A673 (cell line): ENCODE measurements around the gene WDCP. TPM values are rescaled to one million over a fixed set of nuclear protein-coding genes. Genes with fewer than 3 reads are reported as not detected.
A peak's percentile ranks its signal among the peaks of the same experiment; 100 is the strongest.

ENCODE experiments used
- BruUV-seq: library from RNA; stranded (reverse); fragments of 400-500 nt; replicated peaks from 2 replicates; lab custom pipeline; 2021; lab: Mats Ljungman, UMichigan
- CTCF ChIA-PET: fragments of 300-600 bp; sonication (Branson Sonifier 250); formaldehyde crosslinking; loops from one replicate; lab custom pipeline; 2022; ENCODE audit warnings: antibody characterized with exemption; lab: Charles Lee
- POLR2A ChIA-PET: fragments of 300-600 bp; sonication (Branson Sonifier 250); formaldehyde crosslinking; loops from one replicate; lab custom pipeline; 2022; ENCODE audit warnings: antibody characterized with exemption; ENCODE audit not compliant: low non-redundant PET; lab: Charles Lee
- DNase-seq: peaks from one replicate; pipeline ENCODE4 v3.0.0-alpha.2; 2015; ENCODE audit warnings: low spot score
- H3K27ac ChIP-seq: fragments of 200-600 bp; sonication (generic); 2 replicates; pipeline ENCODE4 v1.5.1; 2016; ENCODE audit warnings: mixed run types, low read depth, mild to moderate bottlenecking, mixed read lengths, antibody characterized with exemption, low read length; ENCODE audit not compliant: poor library complexity, severe bottlenecking
- H3K27me3 ChIP-seq: fragments of 200-600 bp; sonication (generic); replicated peaks from 2 replicates; pipeline ENCODE4 v1.6.1; 2017; ENCODE audit warnings: mixed run types, low read depth, mild to moderate bottlenecking, mixed read lengths, antibody characterized with exemption, low read length; ENCODE audit not compliant: insufficient read depth, poor library complexity
- H3K36me3 ChIP-seq: fragments of 200-600 bp; sonication (generic); 2 replicates; pipeline ENCODE4 v1.6.1; 2016; ENCODE audit warnings: mixed run types, mild to moderate bottlenecking, mixed read lengths, antibody characterized with exemption, low read length; ENCODE audit not compliant: insufficient read depth, poor library complexity, severe bottlenecking
- H3K4me1 ChIP-seq: fragments of 200-600 bp; sonication (generic); 2 replicates; pipeline ENCODE4 v1.6.1; 2017; ENCODE audit warnings: mixed run types, mild to moderate bottlenecking, mixed read lengths, antibody characterized with exemption, low read length; ENCODE audit not compliant: insufficient read depth, poor library complexity, severe bottlenecking
- H3K4me3 ChIP-seq: fragments of 200-600 bp; sonication (generic); 2 replicates; pipeline ENCODE4 v1.5.1; 2016; ENCODE audit warnings: low read depth, mixed run types, mild to moderate bottlenecking, mixed read lengths, low read length; ENCODE audit not compliant: poor library complexity, severe bottlenecking
- H3K9me3 ChIP-seq: fragments of 200-600 bp; sonication (generic); 2 replicates; pipeline ENCODE4 v1.6.1; 2016; ENCODE audit warnings: mixed run types, low read depth, mild to moderate bottlenecking, mixed read lengths, antibody characterized with exemption, low read length; ENCODE audit not compliant: poor library complexity, severe bottlenecking
- EZH2 ChIP-seq: fragments of 200-600 bp; sonication (generic); IDR thresholded peaks from 2 replicates; pipeline ENCODE4 v1.6.1; 2017; ENCODE audit warnings: borderline replicate concordance, low read depth, mild to moderate bottlenecking, mixed read lengths, antibody characterized with exemption, low read length; ENCODE audit not compliant: poor library complexity, severe bottlenecking
- intact Hi-C: fragments of 100-400 bp; cut with micrococcal nuclease; formaldehyde crosslinking; loops from one replicate; pipeline ENCODE4 v1.10.0; 2022; ENCODE audit not compliant: unreplicated experiment
- total RNA-seq: library from RNA; stranded (reverse); gene quantifications from 2 replicates; pipeline ENCODE4 v1.2.3, GENCODE V29; 2021
- TF ChIP-seq, protein P1 (sequence below): fragments of 300-800, 200-600 bp; sonication (generic); conservative IDR thresholded peaks from 2 replicates; pipeline ENCODE4 v1.5.1; 2017; ENCODE audit warnings: low read depth, mild to moderate bottlenecking, antibody characterized with exemption, low read length, moderate library complexity, mixed read lengths

Gene WDCP
- total RNA-seq, 1 experiment from 2014 or later = 30.8 TPM

GRCh38 chr2:24040511-24040910 is 6.7 kb downstream of the WDCP start:
- intact Hi-C loops = no loop called here
- no peak for DNase-seq
- no peaks in the 10 kb centered on the region for H3K9me3 ChIP-seq
- H3K27ac ChIP-seq = no peak overlapping the region
- ChIA-PET CTCF (no interaction called here), POLR2A (no interaction called here)
- H3K4me1 ChIP-seq = no peaks in the 10 kb centered on the region
- TF ChIP-seq, protein P1, sequence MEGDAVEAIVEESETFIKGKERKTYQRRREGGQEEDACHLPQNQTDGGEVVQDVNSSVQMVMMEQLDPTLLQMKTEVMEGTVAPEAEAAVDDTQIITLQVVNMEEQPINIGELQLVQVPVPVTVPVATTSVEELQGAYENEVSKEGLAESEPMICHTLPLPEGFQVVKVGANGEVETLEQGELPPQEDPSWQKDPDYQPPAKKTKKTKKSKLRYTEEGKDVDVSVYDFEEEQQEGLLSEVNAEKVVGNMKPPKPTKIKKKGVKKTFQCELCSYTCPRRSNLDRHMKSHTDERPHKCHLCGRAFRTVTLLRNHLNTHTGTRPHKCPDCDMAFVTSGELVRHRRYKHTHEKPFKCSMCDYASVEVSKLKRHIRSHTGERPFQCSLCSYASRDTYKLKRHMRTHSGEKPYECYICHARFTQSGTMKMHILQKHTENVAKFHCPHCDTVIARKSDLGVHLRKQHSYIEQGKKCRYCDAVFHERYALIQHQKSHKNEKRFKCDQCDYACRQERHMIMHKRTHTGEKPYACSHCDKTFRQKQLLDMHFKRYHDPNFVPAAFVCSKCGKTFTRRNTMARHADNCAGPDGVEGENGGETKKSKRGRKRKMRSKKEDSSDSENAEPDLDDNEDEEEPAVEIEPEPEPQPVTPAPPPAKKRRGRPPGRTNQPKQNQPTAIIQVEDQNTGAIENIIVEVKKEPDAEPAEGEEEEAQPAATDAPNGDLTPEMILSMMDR = no peak
- TF ChIP-seq EZH2 = no peak
- H3K36me3 ChIP-seq = peaks cover 23% of the 10 kb centered on the region
- no peaks in the 10 kb centered on the region for H3K27me3 ChIP-seq
- H3K4me3 ChIP-seq = no peak overlapping the region
- BruUV-seq = no TSS peak

DNA sequence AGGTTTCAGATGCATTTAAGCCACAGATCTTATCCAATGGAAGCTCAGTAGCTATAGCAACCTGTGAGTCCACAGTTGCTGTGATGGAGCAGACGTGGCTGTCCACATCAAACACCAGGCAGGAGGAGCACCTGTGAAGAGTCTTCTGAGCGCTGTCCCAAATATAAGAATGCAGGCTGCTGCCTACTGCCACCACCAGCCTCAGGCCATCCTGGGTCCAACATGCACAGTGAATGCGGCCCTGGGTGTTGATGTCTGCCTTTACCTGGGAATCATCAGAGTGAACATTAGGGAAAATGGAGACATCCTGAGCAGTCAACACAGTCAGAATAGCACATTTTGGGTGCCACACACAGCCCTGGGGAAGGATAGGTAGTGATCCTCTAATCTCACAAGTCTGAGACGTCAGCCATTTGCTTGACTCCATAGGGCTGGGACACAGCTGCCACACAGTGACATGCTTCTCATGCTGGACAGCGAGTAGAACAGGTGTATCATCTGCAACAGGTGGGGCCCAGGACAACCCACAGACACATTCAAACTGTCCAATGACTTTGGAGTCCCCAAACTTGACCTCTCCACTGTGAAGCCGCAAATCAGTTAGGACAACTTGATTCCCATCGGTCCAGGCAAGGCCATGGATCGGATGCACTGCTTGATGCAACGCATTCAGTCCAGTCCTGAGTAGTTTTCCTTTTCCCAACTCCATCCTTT is 8.2 kb downstream of the WDCP start:
- Histone ChIP-seq H3K27ac (no peak overlapping the region), H3K36me3 (peaks cover 23% of the 10 kb centered on the region), H3K4me3 (no peak overlapping the region), H3K9me3 (no peaks in the 10 kb centered on the region), H3K27me3 (no peaks in the 10 kb centered on the region), H3K4me1 (no peaks in the 10 kb centered on the region)
- ChIA-PET CTCF (no interaction called here), POLR2A (no interaction called here)
- intact Hi-C loops = no loop called here
- DNase-seq = no peak
- BruUV-seq = no TSS peak
- TF ChIP-seq, protein P1 = no peak
- no peak for TF ChIP-seq EZH2

GRCh38 chr2:24026233-24026632 is 21.0 kb downstream of the WDCP start:
- CTCF ChIA-PET = interaction anchor here (0.8 kb wide), 1 partner anchor 33 kb away, joined by 3 read pairs; no protein-coding TSS in a partner anchor
- POLR2A ChIA-PET = interaction anchor here (0.6 kb wide), 2 partner anchors 131 to 263 kb away, joined by 3 read pairs; no protein-coding TSS in a partner anchor

More at GRCh38 chr2:24026233-24026632, 21.0 kb downstream of the WDCP start:
- Histone ChIP-seq H3K9me3 (no peaks in the 10 kb centered on the region), H3K27ac (peak overlapping the region; percentile 40), H3K36me3 (peaks cover 19% of the 10 kb centered on the region), H3K27me3 (no peaks in the 10 kb centered on the region), H3K4me1 (peaks cover 15% of the 10 kb centered on the region), H3K4me3 (no peak overlapping the region)
- intact Hi-C loops = no loop called here
- no TSS peak for BruUV-seq
- no peak for TF ChIP-seq EZH2
- TF ChIP-seq, protein P1 = no peak
- DNase-seq = peak; percentile 57
